ENCODE data around the gene WDR19.
"Not testable (repeated sequence)": the region's sequence is repeated elsewhere in the genome, so short reads cannot be mapped to it uniquely, and the experiment has no call there.

The WDR19 gene

DNA sequence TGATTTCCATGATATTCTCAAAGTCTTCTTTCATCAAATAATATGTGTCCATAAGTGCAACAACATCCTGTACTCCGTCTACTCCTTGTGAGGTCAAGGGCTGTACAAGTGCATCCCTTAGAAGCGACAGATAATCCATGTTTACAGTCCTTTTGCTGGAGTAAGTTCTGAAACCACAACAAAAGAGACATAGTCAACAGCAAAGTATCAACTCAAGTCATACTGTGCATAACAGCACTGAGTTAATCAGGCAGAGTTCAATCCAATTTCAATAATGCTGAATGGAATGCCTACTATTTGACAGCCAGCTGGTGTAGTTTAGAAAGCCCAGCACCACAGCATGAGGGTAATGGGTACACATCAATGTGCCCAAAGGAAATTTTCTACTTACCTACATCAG lies 109.4 kb downstream of the WDR19 start:
- no peak overlapping the region for H3K27ac ChIP-seq
- TF ChIP-seq, protein P1, sequence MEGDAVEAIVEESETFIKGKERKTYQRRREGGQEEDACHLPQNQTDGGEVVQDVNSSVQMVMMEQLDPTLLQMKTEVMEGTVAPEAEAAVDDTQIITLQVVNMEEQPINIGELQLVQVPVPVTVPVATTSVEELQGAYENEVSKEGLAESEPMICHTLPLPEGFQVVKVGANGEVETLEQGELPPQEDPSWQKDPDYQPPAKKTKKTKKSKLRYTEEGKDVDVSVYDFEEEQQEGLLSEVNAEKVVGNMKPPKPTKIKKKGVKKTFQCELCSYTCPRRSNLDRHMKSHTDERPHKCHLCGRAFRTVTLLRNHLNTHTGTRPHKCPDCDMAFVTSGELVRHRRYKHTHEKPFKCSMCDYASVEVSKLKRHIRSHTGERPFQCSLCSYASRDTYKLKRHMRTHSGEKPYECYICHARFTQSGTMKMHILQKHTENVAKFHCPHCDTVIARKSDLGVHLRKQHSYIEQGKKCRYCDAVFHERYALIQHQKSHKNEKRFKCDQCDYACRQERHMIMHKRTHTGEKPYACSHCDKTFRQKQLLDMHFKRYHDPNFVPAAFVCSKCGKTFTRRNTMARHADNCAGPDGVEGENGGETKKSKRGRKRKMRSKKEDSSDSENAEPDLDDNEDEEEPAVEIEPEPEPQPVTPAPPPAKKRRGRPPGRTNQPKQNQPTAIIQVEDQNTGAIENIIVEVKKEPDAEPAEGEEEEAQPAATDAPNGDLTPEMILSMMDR (IDR thresholded peaks at IDR 0.05) = no peak
- no peak for TF ChIP-seq ZFX (IDR thresholded peaks at IDR 0.05; ENCODE audit: borderline replicate concordance)

DNA sequence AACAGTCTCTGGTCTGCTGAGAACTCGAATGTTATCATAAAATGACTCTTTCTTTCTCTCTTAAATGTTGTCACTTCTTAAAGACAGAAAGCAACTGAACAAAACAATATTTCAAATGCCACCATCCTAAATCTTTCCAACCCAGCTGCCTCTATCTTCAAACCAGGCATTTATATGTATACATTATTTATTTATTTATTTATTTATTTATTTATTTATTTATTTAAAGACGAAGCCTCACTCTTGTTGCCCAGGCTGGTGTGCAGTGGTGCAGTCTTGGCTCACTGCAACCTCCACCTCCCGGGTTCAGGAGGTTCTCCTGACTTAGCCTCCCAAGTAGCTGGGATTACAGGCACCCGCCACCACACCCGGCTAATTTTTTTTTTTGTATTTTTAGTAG lies 110.1 kb downstream of the WDR19 start:
- H3K27ac ChIP-seq = not testable (repeated sequence)

DNA sequence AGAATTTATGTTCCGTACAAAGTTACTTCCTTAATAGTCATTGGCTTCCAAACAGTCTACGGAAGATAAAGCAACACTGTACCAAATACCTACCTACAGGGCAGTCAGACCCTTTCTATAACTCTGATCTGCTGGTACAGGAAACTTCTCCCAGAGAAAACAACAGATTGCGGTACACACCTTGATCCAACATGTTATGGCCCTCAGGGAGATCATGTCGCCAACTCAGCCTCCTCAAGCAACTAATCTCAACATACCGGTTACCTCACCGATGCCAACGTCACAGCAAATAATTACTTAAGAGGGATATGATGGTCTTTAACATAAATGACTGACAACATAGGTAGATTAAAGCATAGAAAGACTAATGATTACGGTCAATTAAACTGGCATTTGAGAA lies 113.5 kb downstream of the WDR19 start:
- H3K27ac ChIP-seq = no peak overlapping the region
- no peak for TF ChIP-seq ZFX (IDR thresholded peaks at IDR 0.05; ENCODE audit: borderline replicate concordance)
- TF ChIP-seq, protein P1 (IDR thresholded peaks at IDR 0.05) = no peak

DNA sequence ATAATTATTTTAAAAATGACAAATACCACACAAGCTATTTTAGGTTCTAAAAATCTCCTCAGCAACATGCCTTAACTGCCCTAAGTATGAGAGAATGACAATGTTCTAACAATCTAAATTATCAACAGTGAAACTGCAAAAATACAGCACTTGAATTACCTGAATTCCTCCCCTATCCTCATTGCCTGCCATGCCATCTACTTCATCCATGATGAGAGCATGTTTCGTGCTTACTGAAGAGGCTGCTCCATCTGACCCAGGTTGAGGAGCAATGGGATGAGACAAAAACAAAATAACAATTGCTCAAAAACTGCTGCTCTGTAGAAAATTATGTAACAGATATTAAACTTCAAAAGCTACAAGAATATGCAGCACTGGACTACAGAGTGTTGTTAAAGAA lies 120.6 kb downstream of the WDR19 start:
- no peak overlapping the region for H3K27ac ChIP-seq
- TF ChIP-seq, protein P1 (IDR thresholded peaks at IDR 0.05) = no peak
- no peak for TF ChIP-seq ZFX (IDR thresholded peaks at IDR 0.05; ENCODE audit: borderline replicate concordance)

DNA sequence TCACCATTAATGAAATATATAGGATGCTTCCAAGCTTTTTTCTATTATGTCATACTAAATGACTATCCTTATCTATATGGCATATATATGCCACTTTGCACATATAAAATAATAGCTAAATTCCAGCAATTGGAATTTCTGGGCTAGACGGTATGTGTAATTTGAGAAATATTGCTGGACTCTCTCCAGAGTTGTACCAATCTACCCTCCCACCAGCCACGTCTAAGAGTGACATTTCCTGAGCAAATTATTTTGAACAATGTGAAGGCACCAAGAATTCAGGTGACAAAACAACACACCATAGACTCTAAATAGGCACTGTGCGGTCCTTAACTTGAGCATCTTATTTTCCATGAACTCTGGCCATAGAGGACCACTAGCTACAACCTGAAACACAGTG lies 121.5 kb downstream of the WDR19 start:
- TF ChIP-seq, protein P1 (IDR thresholded peaks at IDR 0.05) = no peak
- no peak for TF ChIP-seq ZFX (IDR thresholded peaks at IDR 0.05; ENCODE audit: borderline replicate concordance)
- no peak overlapping the region for H3K27ac ChIP-seq

DNA sequence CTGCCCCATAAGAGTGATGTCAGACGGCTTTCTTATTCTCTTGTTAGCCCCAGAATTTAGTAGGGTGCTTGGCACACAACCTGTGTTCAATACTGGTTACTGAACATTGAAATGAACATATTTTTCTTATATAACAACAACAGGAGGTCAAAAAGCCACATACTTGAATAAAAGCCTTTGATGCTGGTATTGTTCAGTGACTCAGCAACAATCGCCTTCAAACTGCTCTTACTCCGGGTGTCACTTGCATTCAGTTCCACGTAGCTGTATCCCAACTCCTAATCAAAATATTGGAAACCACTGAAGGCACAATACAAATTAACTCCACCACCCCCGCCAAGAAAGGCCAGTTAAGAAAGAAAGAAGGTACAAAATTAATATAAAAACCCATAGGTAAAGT lies 122.3 kb downstream of the WDR19 start:
- TF ChIP-seq, protein P1 (IDR thresholded peaks at IDR 0.05) = no peak
- TF ChIP-seq ZFX (IDR thresholded peaks at IDR 0.05; ENCODE audit: borderline replicate concordance) = no peak
- H3K27ac ChIP-seq = no peak overlapping the region

DNA sequence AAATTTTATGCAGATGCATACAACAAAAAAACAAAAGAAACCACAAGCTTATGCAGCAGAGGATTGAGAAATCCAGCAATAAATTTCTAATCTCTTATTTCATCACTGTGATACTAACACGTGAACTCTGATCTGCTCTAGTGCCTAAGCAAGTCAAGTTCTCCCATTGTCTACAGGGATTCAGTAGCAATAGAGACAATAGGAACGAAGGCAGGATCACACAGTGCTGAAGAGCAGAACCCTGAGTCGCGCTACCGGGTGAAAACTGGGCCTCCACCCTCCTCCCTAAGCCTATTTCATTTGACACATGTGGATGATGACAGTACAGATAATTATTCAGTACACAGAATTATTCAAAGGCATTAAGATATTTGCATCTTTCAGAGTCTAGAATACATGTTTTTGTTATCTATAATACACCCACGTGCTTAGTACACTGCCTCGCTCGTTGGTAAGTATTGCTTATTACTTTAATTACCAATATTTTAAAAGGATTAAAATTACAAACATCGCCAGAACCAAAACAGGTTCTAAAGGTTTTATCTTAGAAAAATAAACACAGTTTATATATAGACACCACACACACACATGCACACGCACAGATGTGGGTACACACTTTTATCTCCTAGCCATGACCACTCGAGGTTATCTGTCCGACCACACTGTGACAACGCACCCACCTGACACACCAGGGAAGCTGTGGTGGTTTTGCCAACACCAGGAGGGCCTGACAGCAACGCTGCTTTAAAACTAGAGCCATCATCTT lies 123.8 kb downstream of the WDR19 start:
- no peak for TF ChIP-seq ZFX (IDR thresholded peaks at IDR 0.05; ENCODE audit: borderline replicate concordance)
- TF ChIP-seq, protein P1 (IDR thresholded peaks at IDR 0.05) = no peak

DNA sequence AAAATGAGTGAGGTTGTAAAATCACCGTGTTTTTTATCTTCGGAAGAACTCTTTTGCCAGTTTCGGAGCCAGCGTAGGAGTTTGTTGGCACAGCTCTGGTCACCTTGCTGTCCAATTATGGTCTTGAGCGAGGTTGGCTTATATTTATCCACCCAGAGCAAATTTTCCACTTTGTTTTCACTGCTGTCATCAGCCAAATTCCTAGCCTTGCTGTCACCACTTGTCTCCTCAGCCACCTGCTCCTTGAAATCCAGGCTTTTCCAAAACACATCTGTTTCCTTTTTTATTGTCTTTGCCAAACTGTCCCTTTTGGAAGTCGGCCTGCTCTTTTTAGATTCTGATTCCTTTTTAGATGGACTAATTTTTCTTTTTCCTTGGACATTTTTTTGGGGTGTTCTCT lies 126.3 kb downstream of the WDR19 start:
- TF ChIP-seq, protein P1 (IDR thresholded peaks at IDR 0.05) = no peak
- no peak for TF ChIP-seq ZFX (IDR thresholded peaks at IDR 0.05; ENCODE audit: borderline replicate concordance)
- no peak overlapping the region for H3K27ac ChIP-seq

More for the DNA sequence above, 123.8 kb downstream of the WDR19 start:
- H3K27ac ChIP-seq = no peak overlapping the region

Measured in 22Rv1 (cell line).